HG02885 (cell line): Measurements from ENCODE around the gene ANXA6.

Source experiments
- ATAC-seq: cut with Tn5 transposase; IDR thresholded peaks from one replicate; pipeline ENCODE4 v1.9.1; 2021; ENCODE audit warnings: mild to moderate bottlenecking; ENCODE audit not compliant: unreplicated experiment, poor library complexity

The ANXA6 gene

GRCh38 chr5:151086192-151086869 is 71.2 kb downstream of the ANXA6 start:
- ATAC-seq: no peak

DNA sequence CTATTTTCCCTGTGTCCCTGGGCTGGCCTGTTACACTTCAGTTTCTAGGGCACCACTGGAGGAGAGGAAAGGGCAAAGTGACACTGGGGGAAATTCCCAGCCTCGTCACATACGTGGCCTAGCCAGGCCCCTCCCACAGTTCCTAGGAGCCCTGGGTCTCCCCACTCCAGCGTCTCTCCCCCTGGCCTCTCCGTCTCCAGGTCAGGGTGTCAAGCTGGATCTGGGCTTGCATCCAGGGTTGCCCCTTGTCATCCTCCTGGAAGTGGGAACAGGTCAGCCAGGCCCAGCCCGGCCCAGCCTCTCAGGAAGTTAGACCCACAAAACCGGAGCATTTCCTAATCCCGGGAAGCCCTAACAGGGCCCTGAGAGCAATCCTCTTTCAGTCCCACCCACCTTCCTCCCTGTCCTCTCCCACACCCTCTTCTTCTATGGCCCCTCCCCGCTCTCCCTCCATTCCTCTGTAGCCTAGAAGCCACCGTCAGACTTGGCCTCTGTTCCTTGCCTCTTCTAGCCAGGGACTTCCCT is 72.0 kb downstream of the ANXA6 start:
- peak; percentile 20 for ATAC-seq

GRCh38 chr5:151084363-151084762 is 73.2 kb downstream of the ANXA6 start:
- no peak for ATAC-seq

DNA sequence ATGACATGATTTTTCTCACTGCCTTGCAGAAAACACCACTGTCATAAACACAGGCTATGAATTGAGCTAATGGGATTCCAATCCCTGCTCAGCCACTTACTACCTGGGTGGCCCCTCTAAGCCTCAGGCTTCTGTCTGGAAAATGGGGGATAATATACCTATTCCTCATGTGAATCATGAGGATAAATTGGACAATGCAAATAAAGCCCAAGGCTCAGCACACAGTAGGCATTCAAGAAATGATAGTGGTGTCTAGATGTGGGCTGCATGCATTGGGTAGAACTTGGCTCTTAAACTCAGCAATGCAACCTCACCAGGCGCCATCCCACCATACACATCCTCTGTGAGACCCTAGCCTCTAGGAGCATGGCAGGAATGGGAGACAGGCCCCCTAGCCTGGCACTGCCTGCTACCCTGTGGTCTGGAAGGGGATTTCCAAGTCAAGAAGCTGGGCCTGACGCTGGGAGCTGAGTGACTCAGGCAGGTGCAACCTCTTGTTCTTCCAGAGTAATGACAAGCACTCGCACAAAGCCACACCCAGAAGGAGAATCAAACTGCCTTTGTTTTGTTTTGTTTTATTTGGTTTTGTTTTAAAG is 74.4 kb downstream of the ANXA6 start:
- no peak for ATAC-seq

DNA sequence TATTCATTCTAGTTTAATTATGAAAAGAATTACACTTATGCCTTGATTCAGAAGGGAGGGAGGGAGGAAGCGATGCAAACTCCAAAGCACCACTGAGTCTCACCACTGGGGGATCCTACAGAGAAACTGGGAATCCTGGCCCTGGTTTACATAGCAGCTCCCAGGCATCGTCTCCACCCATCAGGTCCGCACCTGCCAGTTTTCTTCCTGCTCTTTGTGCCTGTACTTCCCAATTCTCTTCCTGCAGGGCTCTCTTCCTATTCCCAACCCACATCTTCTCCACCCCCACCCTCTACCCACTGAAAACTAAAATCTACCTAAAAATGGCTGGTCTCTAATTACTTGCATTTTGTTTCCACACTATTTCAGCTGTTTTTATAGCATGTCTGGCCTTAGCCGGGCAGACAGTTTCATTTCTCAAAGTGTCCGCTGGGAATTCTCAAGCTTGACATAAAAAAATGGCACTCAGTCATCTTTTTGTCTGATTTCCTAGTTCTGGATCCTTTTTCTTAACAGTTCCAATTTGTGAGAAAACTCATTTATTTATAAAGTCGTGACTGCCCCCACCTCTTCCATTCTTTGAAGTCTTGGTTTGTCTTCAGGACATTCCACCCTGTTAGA is 75.2 kb downstream of the ANXA6 start:
- ATAC-seq: no peak

DNA sequence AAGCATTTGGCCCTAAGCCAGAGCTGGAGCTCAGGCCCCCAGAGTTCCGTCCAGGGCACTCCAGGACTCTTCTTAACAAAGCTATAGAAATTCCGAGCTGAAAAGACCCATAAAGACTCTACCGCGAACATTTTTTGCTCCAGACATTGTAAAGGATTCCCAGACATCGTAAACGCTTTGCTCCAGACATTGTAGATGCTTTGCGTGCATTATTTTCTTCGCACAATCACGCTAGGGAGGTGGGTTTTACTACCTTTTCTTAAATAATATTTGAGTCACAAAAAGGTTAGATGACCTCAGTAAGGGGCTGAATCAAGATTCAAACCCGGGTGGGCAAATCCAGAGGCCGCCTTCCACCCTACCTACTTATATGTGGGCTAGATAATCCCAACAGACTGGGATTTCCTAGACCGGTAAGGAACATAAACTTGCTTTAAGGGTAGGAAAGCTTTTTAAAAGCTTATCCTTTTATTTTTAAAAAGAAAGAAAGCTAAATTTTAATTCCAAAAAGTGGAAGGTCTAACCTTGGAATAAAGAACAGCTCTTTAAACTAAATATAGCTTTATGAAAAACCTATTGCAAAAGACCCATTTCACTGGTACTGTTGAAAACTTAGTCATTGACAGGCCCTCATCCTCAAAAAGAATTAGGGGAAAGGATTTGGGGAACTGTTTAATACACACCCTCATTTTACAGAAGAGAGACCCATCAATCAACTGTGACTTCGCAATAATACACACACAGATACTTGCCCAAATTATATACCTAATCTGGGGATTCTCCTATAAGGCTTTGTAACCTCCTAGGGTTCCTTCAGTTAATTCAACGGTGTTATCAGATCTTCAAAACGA is 75.9 kb downstream of the ANXA6 start:
- ATAC-seq: no peak

- peak; percentile 79 for ATAC-seq
Measured at GRCh38 chr5:151080613-151081430, 76.8 kb downstream of the ANXA6 start, which contains the start of gene TNIP1. TSS of gene TNIP1 (minus strand) at chr5:151081034. CDS start at chr5:151065095, 15,939 bp downstream.

GRCh38 chr5:151079838-151080612 is 77.6 kb downstream of the ANXA6 start:
- no peak for ATAC-seq

DNA sequence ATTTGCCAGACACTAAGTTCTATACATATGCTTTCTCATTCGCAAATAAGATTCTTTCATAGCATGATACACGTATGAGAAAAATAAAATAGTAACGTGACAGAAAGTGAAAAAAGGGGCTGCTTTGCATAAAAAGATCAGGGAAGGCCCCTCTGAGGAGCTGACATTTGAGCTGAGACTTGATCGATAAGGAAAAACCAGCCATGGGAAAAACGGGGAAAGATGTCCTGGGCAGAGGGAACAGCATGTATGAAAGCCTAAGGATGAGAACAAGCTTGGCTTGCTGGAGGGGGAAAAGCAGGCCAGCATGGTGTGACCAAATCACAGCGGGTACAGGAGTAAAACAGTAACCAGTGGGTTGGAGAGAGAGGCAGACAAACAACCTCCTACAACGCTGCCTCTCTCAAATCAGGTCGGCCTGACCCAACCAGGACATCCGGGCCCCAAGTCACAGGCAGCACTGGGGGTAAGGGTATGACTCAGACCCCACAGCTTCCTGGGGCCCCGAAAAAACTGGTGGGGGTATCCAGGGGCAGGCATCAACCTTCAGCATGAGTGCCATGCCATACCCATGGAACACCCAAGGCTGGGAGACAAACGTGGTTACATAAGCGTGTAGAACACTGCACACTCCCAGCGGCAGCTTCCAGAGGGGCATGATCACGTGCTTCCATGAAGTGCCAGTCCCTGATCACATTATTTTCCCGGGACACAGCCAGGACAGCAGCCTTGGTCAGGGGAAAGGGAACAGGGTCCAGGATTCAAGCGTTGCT is 78.9 kb downstream of the ANXA6 start:
- peak; percentile 51 for ATAC-seq

DNA sequence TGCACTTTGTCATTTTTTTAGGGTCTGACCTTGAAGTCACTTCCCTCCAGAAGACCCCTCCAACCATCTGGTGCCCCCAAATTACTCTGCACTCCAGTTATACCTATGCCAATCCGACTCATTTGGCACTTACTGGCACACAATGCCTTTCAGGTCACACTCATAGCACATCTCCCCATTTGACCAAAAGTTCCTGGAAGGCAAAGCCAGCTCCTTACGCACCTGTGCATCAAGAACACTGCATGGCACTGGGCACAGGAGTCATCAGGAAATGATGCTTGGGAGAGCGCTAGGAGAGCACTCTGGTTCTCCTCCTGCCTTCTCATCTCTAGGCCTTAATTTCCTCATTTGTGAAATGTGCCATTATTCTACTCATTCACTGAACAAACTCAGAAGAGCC is 79.6 kb downstream of the ANXA6 start:
- no peak for ATAC-seq

- ATAC-seq: no peak
Measured at GRCh38 chr5:151077419-151077818, 80.2 kb downstream of the ANXA6 start.

DNA sequence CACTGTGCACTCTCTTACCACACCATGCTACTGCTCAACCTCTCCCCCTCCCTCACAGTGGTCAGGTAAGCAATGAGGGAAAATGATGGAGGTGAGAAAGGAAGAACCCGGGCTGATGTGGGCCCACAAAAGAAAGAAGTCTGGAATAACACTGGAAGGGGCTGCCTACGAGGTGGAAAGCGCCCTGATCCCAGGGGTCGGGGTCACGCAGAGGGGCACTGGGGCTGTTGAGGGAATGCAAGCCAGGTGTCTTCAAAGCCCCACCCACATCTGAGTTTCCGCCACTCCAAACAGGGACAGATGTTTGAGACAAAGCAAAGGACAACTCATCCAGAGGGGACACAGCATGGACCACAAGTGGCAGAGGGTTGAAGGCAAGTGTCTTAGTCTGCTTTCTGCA is 81.0 kb downstream of the ANXA6 start:
- no peak for ATAC-seq

DNA sequence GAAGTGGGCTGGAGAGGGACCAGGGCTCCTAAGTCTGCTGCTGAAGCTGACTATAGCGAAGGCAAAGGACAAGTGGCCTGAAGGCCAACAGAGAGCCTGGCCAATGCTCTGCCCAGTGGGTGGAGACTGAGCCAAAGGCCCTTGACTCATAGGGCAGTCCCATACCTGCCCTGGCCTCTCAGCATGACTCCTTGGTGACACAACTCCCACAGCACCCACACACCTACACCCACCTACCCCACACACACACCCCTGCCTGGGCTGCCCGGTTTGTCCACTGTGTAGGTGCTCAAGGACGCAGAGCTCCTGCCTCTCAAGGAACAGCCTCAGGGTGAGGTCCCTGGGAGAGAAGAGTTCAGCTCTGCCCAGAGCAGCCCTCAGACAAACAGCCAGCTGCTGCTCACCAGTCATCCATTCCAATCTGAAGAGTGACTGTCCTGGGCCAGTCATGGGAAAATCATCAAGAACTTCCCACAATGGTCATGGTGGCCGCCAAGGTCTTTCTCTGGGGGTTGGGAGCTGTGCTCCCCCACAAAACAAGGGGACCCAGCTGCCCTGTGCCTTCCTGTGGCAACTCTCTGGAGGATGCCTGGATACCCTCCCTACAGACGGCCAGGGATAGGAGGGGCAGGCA is 81.8 kb downstream of the ANXA6 start:
- ATAC-seq: no peak

DNA sequence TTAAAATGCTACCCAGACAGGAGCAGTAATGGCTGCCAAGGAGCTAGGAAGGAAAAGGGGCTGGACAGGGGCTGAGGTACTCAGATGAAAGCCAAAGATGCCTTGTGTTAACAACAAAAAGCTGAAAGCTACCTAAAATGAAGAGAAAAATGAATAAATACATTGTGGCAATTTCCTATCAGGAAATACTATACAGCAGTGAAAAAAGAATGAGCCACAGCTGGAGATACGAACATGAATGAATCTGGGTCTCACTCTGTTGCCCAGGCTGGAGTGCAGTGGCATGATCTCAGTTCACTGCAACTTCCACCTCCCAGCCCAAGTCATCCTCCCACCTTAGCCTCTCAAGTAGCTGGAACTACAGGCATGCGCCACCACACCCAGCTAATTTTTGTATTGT is 83.0 kb downstream of the ANXA6 start:
- no peak for ATAC-seq

- no peak for ATAC-seq
Measured at GRCh38 chr5:151073280-151073679, 84.3 kb downstream of the ANXA6 start.

- ATAC-seq: no peak
Measured at GRCh38 chr5:151072630-151073025, 85.0 kb downstream of the ANXA6 start.

DNA sequence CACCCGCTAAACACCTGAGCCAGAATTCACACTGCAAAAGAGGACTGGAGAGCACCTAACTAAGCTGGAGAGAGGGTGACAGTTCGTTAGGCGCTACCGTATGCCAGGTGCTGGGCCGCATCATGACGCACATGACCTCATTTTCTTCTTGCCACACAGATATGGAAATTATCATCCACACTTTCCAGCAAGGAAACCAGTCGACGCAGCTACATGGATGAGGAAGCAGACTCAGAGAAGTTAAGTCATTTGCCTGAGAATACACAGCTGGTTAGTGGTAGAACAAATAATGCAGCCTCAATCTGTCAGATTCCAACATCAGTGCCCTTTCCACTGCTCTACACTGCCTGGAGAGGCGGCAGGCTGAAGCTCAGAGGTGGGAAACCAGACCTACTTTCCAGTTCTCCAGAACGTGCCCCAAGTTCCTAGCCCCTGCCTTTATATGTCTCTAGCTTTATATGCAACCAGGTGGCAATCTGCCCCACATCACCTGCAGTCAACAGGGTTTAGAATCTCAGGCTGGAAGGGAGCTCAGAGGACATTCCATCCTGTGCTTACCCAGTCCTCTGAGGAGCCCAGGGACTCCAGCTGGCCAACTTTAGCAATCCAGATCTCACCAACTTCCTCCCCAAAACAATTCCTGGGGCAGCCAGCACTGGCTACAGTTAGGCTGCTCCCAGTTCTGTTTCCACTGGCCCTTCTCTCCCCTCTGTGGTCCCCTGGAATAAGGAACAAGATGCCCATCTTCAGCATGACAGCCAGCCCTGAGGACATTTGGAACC is 85.5 kb downstream of the ANXA6 start:
- no peak for ATAC-seq
